IMR-90 (cell line): ENCODE results near the gene CYSTM1. TPM values are rescaled to one million over a fixed set of nuclear protein-coding genes. Genes with fewer than 3 reads are reported as not detected.

Source experiments
- CHD1 ChIP-seq: IDR thresholded peaks from 2 replicates; pipeline ENCODE4 v1.6.1; 2012; ENCODE audit warnings: low read depth, low read length, improper control_type of control experiment
- MAFK ChIP-seq: IDR thresholded peaks from 2 replicates; pipeline ENCODE4 v1.6.1; 2012; ENCODE audit warnings: low read depth, low read length, improper control_type of control experiment
- polyA plus RNA-seq, 3 experiments: library from polyadenylated mRNA; depleted of rRNA; stranded (reverse); fragments of >200 nt; gene quantifications; 2 replicates each; pipeline ENCODE4 v1.2.3, GENCODE V29; 2012; ENCODE audit warnings: low replicate concordance in 1 of 3
- total RNA-seq: library from RNA; depleted of rRNA; stranded (reverse); fragments of >200 nt; gene quantifications from 2 replicates; pipeline ENCODE4 v1.2.3, GENCODE V29; 2012
- TF ChIP-seq, protein P1 (sequence below): fragments of 150-350 bp; IDR thresholded peaks from 2 replicates; pipeline ENCODE4 v1.6.1; 2016; ENCODE audit warnings: low read depth, mild to moderate bottlenecking, low read length, moderate library complexity, borderline replicate concordance

Gene CYSTM1
- total and polyA plus RNA-seq, 2 of the 4 experiments (the other 2 are of a cell fraction) = 7.3 to 15.0 TPM

DNA sequence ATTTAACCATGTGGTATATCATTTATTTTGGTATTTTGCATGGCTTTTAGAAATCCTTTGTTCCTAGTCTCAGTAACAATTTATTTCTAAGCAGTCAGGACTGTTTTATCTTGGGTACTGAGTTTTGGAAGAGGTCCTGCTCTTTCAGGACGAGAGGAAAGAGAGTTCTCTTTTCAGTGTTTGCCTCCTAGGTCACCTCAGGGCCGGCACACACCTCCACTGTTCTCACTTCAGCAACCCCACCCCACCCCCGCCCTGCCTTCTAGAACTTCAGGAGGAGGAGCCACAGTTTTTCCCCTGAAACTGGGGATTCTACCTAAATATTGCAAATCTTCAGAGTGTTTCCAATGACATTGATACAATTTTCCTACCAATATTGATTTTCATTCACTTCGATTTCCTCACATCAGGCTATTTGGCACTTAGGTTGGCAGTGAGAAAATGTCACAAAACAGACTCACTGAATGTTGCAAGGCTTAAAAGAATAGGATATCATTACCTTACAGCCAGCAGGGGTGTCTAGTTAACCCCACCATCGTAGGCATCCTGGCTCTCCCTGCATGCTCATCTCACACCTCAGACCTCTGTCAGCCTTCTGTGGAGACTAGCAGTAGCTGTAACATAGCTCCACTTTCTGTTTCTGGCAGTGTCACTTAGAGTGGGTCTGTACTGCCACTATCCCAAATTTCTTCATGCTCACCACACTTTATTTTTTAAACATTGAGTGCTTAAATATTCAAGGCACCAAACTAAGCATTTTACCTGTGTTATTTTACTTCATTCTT is 43.8 kb upstream of the CYSTM1 start (continued):
- TF ChIP-seq, protein P1, sequence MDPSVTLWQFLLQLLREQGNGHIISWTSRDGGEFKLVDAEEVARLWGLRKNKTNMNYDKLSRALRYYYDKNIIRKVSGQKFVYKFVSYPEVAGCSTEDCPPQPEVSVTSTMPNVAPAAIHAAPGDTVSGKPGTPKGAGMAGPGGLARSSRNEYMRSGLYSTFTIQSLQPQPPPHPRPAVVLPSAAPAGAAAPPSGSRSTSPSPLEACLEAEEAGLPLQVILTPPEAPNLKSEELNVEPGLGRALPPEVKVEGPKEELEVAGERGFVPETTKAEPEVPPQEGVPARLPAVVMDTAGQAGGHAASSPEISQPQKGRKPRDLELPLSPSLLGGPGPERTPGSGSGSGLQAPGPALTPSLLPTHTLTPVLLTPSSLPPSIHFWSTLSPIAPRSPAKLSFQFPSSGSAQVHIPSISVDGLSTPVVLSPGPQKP = no peak
- TF ChIP-seq CHD1 = no peak
- TF ChIP-seq MAFK = no peak
